DLD1 (cell line): ENCODE data around the gene SIX5.

Experiments used
- in situ Hi-C: cut with HindIII; loops from 2 replicates; pipeline ENCODE4 v1.10.0; 2017; ENCODE audit warnings: low sequenced_read_pairs

SIX5 gene

GRCh38 chr19:45716359-45717130 lies 52.5 kb downstream of the SIX5 start:
- in situ Hi-C loops = no loop called here

- in situ Hi-C loops = no loop called here
These were observed 53.9 kb downstream of the SIX5 start for GRCh38 chr19:45715139-45715538.
